ENCODE results near the gene RAD23A. TPM values are rescaled to one million over a fixed set of nuclear protein-coding genes. Genes with fewer than 3 reads are reported as not detected.

The RAD23A gene
- total and polyA plus RNA-seq, 2 experiments from 2014 or later: 107 to 177 TPM

DNA sequence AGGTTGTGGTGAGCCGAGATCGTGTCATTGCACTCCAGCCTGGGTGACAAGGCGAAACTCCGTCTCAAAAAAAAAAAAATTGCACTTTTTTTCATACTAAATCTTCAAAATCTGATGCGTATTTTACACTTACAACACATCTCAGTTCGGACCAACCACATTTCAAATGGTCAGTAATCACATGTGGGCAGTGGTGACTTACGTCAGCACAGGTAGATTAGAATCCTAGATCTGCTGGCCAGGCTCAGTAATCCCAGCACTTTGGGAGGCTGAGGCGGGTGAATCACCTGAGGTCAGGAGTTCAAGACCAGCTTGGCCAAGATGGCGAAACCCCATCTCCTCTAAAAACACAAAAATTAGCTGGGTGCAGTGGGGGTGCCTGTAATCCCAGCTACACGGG lies 10.6 kb upstream of the RAD23A start:
- no peaks in the 10 kb centered on the region for H3K9me2 ChIP-seq (ENCODE audit: insufficient read depth)
- no peaks in the 10 kb centered on the region for H3K9me3 ChIP-seq (ENCODE audit: low read depth)
- H3K4me3 ChIP-seq: no peak overlapping the region
- H3K36me3 ChIP-seq (ENCODE audit: low read depth): peaks cover 5% of the 10 kb centered on the region; the same call in 1 of the 2 replicates
- 89 to 92% methylated on average over 10 of the region's 10 CpGs for WGBS, 2 experiments (ENCODE audit: low coverage in 1 of 2, low lambda C conversion rate in 2 of 2, missing lambda C conversion rate in 2 of 2)
- no peak overlapping the region for H3K27ac ChIP-seq
- TF ChIP-seq EZH2 (IDR thresholded peaks at IDR 0.05; ENCODE audit: insufficient read depth, poor library complexity, severe bottlenecking) (no peak), EZH2phosphoT487 (IDR thresholded peaks at IDR 0.05; ENCODE audit: insufficient read depth, low read depth) (no peak)
- H3K4me2 ChIP-seq (ENCODE audit: unreplicated experiment): no peak overlapping the region
- in situ Hi-C loops (cut with MboI): no loop called here
- H3K9ac ChIP-seq: no peak overlapping the region
- H3F3A ChIP-seq (ENCODE audit: insufficient read depth): peaks cover 12% of the 10 kb centered on the region
- H3K4me1 ChIP-seq (ENCODE audit: insufficient read depth): peaks cover 12% of the 10 kb centered on the region
- peaks cover 49% of the 10 kb centered on the region for H3K79me2 ChIP-seq (ENCODE audit: insufficient read depth)
- no peak overlapping the region for H2AFZ ChIP-seq
- H4K20me1 ChIP-seq (ENCODE audit: insufficient read depth): peaks cover 6% of the 10 kb centered on the region; the same call in 1 of the 2 replicates
- no peaks in the 10 kb centered on the region for H3K27me3 ChIP-seq (replicated peaks; ENCODE audit: insufficient read depth)
- DNase-seq: no peak

DNA sequence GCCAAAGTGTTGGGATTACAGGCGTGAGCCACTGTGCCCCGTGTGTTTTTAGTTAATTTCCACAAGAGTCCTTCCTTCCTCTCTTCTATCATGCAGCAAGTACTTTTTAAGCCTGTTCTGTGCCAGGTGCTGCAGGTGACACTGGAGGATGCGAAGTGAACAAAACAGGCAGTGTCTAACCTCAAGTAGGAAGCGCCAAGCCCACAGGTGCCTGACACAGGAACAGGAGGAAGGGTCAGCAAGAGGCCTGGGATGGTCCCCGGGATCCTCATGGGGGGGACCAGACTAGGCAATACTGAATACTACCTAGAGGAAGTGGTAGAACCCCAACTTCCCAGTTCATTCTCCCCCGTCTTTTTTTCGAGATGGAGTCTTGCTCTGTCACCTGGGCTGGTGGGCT lies 9.1 kb upstream of the RAD23A start:
- no peak overlapping the region for H3K4me2 ChIP-seq (ENCODE audit: unreplicated experiment)
- WGBS, 2 experiments (ENCODE audit: low coverage in 1 of 2, low lambda C conversion rate in 2 of 2, missing lambda C conversion rate in 2 of 2): 83 to 85% methylated on average over 7 of the region's 7 CpGs
- DNase-seq: no peak
- peaks cover 23% of the 10 kb centered on the region for H3K4me1 ChIP-seq (ENCODE audit: insufficient read depth)
- no peak overlapping the region for H2AFZ ChIP-seq
- no peaks in the 10 kb centered on the region for H3K27me3 ChIP-seq (replicated peaks; ENCODE audit: insufficient read depth)
- TF ChIP-seq EZH2 (IDR thresholded peaks at IDR 0.05; ENCODE audit: insufficient read depth, poor library complexity, severe bottlenecking): no peak
- TF ChIP-seq EZH2phosphoT487 (IDR thresholded peaks at IDR 0.05; ENCODE audit: insufficient read depth, low read depth): no peak
- H3K9me2 ChIP-seq (ENCODE audit: insufficient read depth): no peaks in the 10 kb centered on the region
- H3F3A ChIP-seq (ENCODE audit: insufficient read depth): peaks cover 24% of the 10 kb centered on the region
- H3K27ac ChIP-seq: no peak overlapping the region
- peaks cover 19% of the 10 kb centered on the region for H3K36me3 ChIP-seq (ENCODE audit: low read depth)
- H3K4me3 ChIP-seq: no peak overlapping the region
- no peaks in the 10 kb centered on the region for H3K9me3 ChIP-seq (ENCODE audit: low read depth)
- H4K20me1 ChIP-seq (ENCODE audit: insufficient read depth): peaks cover 6% of the 10 kb centered on the region; the same call in 1 of the 2 replicates
- H3K9ac ChIP-seq: no peak overlapping the region
- in situ Hi-C loops (cut with MboI): no loop called here
- H3K79me2 ChIP-seq (ENCODE audit: insufficient read depth): peaks cover 50% of the 10 kb centered on the region

DNA sequence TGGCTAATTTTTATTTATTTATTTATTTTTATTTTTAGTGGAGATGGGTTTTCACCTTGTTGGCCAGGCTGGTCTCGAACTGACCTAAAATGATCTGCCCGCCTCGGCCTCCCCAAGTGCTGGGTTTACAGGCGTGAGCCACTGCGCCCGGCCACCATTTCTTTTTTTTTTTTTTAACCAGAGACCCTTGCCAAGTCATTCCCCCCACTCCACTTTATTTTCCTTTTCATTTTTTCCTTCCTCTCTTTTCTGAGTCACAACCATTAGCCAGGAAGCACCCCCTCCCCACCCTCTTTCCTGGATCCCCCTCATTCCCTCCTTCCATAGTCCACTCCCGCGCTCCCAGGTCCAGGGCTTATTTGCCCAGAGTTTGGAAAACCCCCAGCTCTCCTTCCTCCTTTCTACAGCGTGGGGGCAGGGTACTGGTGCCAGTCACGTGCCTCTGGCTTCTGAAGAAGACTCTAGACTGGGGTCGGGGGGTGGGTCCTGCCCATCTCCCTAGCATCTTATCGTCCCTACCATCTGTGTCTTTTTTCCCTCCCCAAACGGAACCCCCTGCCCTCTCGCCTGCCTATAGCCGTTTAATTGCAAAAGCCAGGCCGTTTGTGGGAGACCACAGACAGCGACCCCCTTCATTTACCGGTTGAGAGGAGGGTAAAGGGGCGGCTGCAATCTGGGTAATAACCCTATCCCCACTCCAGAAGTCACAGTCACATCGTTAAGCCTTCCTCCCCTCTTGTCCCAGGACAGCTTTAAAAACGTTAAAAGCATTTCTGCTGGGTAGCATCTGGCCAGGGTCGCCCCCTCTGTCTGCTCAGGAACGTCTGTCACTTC lies 8.4 kb upstream of the RAD23A start:
- H3K27me3 ChIP-seq (replicated peaks; ENCODE audit: insufficient read depth): no peaks in the 10 kb centered on the region
- no peak for TF ChIP-seq EZH2phosphoT487 (IDR thresholded peaks at IDR 0.05; ENCODE audit: insufficient read depth, low read depth)
- in situ Hi-C loops (cut with MboI): no loop called here
- peak overlapping the region; percentile 73 for H3K4me3 ChIP-seq
- H3K4me1 ChIP-seq (ENCODE audit: insufficient read depth): peaks cover 20% of the 10 kb centered on the region
- H3F3A ChIP-seq (ENCODE audit: insufficient read depth): peaks cover 30% of the 10 kb centered on the region
- peaks cover 24% of the 10 kb centered on the region for H3K36me3 ChIP-seq (ENCODE audit: low read depth)
- H2AFZ ChIP-seq: peak overlapping the region; percentile 88
- peaks cover 6% of the 10 kb centered on the region; the same call in 1 of the 2 replicates for H4K20me1 ChIP-seq (ENCODE audit: insufficient read depth)
- H3K9me3 ChIP-seq (ENCODE audit: low read depth): no peaks in the 10 kb centered on the region
- no peak for DNase-seq
- H3K9ac ChIP-seq: peak overlapping the region; percentile 97
- peaks cover 50% of the 10 kb centered on the region for H3K79me2 ChIP-seq (ENCODE audit: insufficient read depth)
- no peak overlapping the region; the same call in 1 of the 2 replicates for H3K27ac ChIP-seq
- no peaks in the 10 kb centered on the region for H3K9me2 ChIP-seq (ENCODE audit: insufficient read depth)
- peak overlapping the region; percentile 77 for H3K4me2 ChIP-seq (ENCODE audit: unreplicated experiment)
- 35% methylated on average over 22 to 23 of the region's 23 CpGs for WGBS, 2 experiments (ENCODE audit: low coverage in 1 of 2, low lambda C conversion rate in 2 of 2, missing lambda C conversion rate in 2 of 2)

GRCh38 chr19:12937927-12938778 lies 7.5 kb upstream of the RAD23A start, which contains the start of gene CALR:
TSS of gene CALR (plus strand) at chr19:12938609. CDS start at chr19:12938680, 71 bp downstream.
- Histone ChIP-seq H3K4me1 (ENCODE audit: insufficient read depth) (peaks cover 17% of the 10 kb centered on the region), H2AFZ (peak within 1 kb of the TSS; percentile 88), H4K20me1 (ENCODE audit: insufficient read depth) (0 out of 2 replicates have a peak, but pooled peaks cover 6% of the 10 kb centered on the region), H3K27ac (peak within 1 kb of the TSS; percentile 81), H3K27me3 (replicated peaks; ENCODE audit: insufficient read depth) (no peaks in the 10 kb centered on the region), H3K4me3 (peak within 1 kb of the TSS; percentile 90), H3K36me3 (ENCODE audit: low read depth) (peaks cover 29% of the 10 kb centered on the region), H3K9me3 (ENCODE audit: low read depth) (no peaks in the 10 kb centered on the region), H3K9me2 (ENCODE audit: insufficient read depth) (no peaks in the 10 kb centered on the region), H3K79me2 (ENCODE audit: insufficient read depth) (peaks cover 50% of the 10 kb centered on the region), H3K4me2 (ENCODE audit: unreplicated experiment) (peak within 1 kb of the TSS; percentile 92), H3F3A (ENCODE audit: insufficient read depth) (peaks cover 37% of the 10 kb centered on the region), H3K9ac (peak within 1 kb of the TSS; percentile 97)
- peak; percentile 100 for DNase-seq
- TF ChIP-seq EZH2 (IDR thresholded peaks at IDR 0.05; ENCODE audit: insufficient read depth, poor library complexity, severe bottlenecking) (no peak), EZH2phosphoT487 (IDR thresholded peaks at IDR 0.05; ENCODE audit: insufficient read depth, low read depth) (no peak)
- WGBS, 2 experiments (ENCODE audit: low coverage in 1 of 2, low lambda C conversion rate in 2 of 2, missing lambda C conversion rate in 2 of 2): 1 to 2% methylated on average over 53 to 63 of the region's 63 CpGs
- in situ Hi-C loops (cut with MboI): no loop called here

All from GM23248 (cell line).